IPS-18a (cell line): ENCODE measurements around the gene LMTK2.
A peak's percentile ranks its signal among the peaks of the same experiment; 100 is the strongest.
"Not testable (repeated sequence)": the region's sequence is repeated elsewhere in the genome, so short reads cannot be mapped to it uniquely, and the experiment has no call there.

Experiments used
- H3K27ac ChIP-seq: one replicate; pipeline ENCODE4 v1.5.1; 2013; ENCODE audit warnings: low read length
- H3K27me3 ChIP-seq: one replicate; pipeline ENCODE4 v1.6.1; 2013; ENCODE audit warnings: mild to moderate bottlenecking, low read length; ENCODE audit not compliant: control insufficient read depth, insufficient read depth
- H3K36me3 ChIP-seq: one replicate; pipeline ENCODE4 v1.6.1; 2013; ENCODE audit warnings: low read depth, low read length; ENCODE audit not compliant: control insufficient read depth
- H3K4me1 ChIP-seq: one replicate; pipeline ENCODE4 v1.6.1; 2013; ENCODE audit warnings: low read depth, low read length; ENCODE audit not compliant: control insufficient read depth
- H3K4me3 ChIP-seq: one replicate; pipeline ENCODE4 v1.5.1; 2013; ENCODE audit warnings: low read length
- H3K9ac ChIP-seq: one replicate; pipeline ENCODE4 v1.6.1; 2013; ENCODE audit warnings: mild to moderate bottlenecking, low read length, moderate library complexity
- H3K9me3 ChIP-seq: one replicate; pipeline ENCODE4 v1.6.1; 2013; ENCODE audit warnings: low read depth, low read length; ENCODE audit not compliant: control insufficient read depth

LMTK2 gene

DNA sequence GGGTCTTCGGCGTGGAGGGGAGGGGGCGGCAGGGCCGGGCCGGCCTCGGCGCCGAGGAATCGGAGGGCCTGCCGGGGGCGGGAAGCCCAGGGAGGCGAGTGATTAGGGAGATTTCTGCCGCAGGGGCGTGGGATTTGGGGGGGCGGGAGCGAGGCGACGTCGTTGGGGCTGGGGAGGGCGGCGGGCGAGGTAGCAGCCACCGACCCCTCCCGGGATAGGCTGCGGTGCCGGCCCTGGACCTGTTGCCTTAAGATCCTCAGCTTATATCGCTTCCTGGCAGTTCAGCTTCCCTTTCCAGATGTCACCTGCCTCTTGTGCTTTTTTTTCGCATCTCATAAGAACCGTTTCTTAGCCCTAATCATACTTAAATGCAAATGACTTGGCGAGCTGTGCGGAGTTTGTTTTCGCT, 655 bp downstream of the LMTK2 start:
- Histone ChIP-seq H3K9ac (peak overlapping the region; percentile 63), H3K4me3 (peak overlapping the region; percentile 83), H3K4me1 (peaks cover 28% of the 10 kb centered on the region), H3K27me3 (no peaks in the 10 kb centered on the region), H3K36me3 (no peaks in the 10 kb centered on the region), H3K9me3 (no peaks in the 10 kb centered on the region), H3K27ac (no peak overlapping the region)

DNA sequence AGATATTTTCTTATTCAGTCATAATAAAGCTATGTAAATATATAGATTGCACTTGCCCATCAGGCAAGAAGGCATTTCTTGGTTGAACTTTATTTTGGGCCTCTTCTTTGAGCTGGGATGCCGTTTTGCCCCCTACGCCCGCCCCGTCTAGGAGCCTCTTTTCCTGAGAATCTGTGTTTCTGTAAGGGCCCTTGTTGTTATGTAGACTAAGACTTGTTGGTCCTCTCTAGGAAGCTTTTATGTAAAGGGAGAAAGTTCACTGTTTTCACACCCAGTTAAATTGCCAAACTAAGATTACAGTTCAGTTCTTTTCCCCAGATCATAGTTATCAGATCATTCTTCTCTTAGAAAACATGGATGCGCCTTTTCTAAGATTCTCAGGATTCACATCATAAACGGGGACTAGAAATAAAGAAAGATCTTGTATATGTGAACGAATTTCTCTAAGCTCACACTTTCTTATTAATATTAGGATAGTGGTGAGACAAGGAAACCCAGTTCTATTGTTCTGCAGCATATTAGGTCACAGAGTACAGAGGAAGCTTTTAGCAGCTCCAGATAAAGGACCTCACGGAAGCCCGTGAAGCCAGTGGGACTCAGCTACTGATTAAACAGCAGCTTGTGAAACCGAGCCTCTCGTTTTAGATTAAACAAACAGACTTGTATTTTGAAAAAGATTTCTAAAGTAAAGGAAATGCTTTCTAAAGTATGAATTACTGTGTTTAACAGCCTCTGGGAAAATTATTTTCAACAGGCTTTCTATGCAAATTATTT, 3.8 kb downstream of the LMTK2 start:
- no peaks in the 10 kb centered on the region for H3K36me3 ChIP-seq
- no peaks in the 10 kb centered on the region for H3K27me3 ChIP-seq
- H3K4me1 ChIP-seq: peaks cover 28% of the 10 kb centered on the region
- H3K27ac ChIP-seq: no peak overlapping the region
- peak overlapping the region; percentile 45 for H3K4me3 ChIP-seq
- H3K9me3 ChIP-seq: no peaks in the 10 kb centered on the region
- peak overlapping the region; percentile 13 for H3K9ac ChIP-seq

DNA sequence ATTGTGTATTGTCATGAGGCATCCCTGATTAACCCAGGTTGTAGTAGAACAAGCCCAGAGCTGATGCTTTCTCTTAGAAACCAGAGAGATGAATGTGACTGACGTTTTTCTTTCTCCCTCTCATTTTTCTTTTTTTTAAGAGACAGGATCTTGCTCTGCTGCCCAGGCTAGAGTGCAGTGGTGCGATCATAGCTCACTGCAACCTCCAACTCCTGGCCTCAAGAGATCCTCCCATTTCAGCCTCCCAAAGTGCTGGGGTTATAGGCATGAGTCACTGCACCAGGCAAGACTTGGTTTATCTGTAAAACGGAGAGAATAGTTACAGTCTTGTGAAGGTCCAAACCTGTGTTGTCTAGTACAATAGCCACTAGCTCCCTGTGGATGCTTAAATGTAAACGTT, 5.4 kb downstream of the LMTK2 start:
- H3K27ac ChIP-seq: no peak overlapping the region
- H3K4me3 ChIP-seq: no peak overlapping the region
- no peaks in the 10 kb centered on the region for H3K9me3 ChIP-seq
- no peak overlapping the region for H3K9ac ChIP-seq
- H3K27me3 ChIP-seq: no peaks in the 10 kb centered on the region
- no peaks in the 10 kb centered on the region for H3K36me3 ChIP-seq
- H3K4me1 ChIP-seq: peaks cover 28% of the 10 kb centered on the region

DNA sequence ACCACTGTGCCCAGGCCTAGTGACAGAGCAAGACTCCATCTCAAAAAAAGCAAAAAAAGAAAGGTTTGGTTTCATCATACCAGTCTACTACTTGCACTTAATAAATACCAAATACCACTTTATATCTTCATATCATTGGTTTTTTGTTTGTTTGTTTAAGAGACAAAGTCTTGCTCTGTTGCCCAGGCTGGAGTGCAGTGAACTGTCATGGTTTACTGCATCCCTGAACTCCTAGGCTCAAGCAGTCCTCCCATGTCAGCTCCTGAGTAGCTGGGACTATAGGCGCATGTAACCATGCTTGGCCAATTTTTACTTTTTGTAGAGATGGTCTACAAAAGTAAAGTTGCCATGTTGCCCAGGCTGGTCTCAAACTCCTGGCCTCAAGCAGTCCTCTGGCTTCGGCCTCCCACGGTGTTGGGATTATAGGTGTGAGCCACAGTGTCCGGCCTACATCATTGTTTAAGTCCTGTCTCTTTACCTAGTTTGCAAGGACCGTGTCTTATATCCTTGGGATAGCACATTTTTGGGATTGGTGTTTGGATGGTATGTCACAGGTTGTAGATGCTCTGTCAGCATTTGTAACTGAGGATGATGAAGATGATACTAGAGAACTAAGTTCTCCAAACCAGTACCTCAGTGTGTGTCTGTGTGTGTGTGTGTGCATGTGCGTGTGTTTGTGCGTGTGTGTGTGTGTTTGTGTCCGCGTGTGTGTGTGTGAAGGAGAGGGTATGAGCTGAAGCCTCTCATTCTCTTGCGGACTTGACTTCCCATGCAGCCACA, 9.3 kb downstream of the LMTK2 start:
- peaks cover 8% of the 10 kb centered on the region for H3K4me1 ChIP-seq
- no peaks in the 10 kb centered on the region for H3K27me3 ChIP-seq
- H3K9me3 ChIP-seq: no peaks in the 10 kb centered on the region
- no peak overlapping the region for H3K27ac ChIP-seq
- H3K9ac ChIP-seq: no peak overlapping the region
- no peak overlapping the region for H3K4me3 ChIP-seq
- H3K36me3 ChIP-seq: no peaks in the 10 kb centered on the region

DNA sequence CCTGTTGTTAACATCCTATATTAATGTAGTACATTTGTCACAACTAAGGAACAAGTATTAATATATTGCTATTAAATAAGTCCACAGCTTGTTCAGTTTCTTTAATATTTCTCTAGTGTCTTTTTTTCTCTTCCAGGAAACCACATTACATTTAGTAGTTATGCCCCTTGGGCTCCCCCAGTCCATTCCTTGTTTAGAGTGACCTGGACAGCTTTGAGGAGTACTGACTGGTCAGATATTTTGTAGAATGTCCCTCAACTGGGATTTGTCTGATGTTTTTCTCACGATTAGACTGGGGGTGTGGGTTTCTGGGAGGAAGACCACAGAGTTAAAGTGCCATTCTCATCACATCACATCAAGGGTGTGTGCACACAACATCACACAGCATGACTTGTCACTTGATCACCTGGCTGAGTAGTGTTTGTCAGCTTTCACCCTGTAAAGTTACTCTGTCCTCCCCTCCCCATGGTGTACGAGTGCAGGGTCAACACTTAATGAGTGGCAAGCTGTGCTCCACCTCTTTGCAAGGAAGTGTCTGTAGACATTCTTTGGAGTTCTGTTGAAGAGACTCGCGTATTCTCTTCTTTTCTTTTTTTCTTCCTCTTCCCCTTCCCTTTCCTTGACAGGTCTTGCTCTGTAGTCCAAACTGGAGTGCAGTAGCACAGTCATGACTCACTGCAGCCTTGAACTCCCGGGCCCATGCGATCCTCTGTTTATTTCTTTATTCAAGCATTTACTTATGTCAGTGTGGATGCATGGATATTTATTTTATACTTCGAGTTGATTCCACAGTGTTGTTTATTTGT, 10.2 kb downstream of the LMTK2 start:
- Histone ChIP-seq H3K27me3 (no peaks in the 10 kb centered on the region), H3K4me1 (no peaks in the 10 kb centered on the region), H3K9ac (no peak overlapping the region), H3K27ac (no peak overlapping the region), H3K36me3 (no peaks in the 10 kb centered on the region), H3K9me3 (no peaks in the 10 kb centered on the region), H3K4me3 (no peak overlapping the region)

DNA sequence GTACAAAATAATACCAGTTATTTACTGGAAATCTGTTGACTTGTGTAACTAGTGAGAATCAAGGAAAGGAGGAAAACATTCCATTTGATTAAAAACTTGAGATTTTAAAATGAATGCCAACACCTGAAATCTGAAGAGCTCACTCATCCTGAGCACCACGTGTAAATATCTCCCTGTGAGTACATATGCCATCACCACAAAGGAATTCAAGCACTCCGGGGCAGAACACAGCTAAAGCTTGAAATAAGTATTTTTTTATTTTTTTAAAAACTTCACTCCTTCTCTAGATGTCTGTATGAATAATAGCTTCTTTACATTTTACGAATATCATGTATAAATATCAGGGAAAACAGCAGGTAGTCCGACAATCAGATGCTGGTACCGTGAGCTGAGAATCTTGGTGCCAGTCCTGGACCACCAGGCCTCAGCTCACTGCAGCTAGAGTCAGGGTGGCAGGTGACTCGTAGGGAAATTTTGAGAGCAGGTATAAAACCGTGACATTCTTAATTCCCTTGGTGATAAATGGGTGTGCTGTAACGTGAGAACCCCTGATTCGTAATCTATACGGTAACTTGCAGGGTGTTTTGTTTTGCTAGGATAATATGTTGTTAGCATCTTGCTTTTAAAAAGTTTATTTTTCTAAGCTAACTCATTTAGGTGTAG, 12.7 kb downstream of the LMTK2 start:
- Histone ChIP-seq H3K4me3 (no peak overlapping the region), H3K27me3 (no peaks in the 10 kb centered on the region), H3K36me3 (no peaks in the 10 kb centered on the region), H3K4me1 (no peaks in the 10 kb centered on the region), H3K27ac (no peak overlapping the region), H3K9ac (no peak overlapping the region), H3K9me3 (no peaks in the 10 kb centered on the region)

DNA sequence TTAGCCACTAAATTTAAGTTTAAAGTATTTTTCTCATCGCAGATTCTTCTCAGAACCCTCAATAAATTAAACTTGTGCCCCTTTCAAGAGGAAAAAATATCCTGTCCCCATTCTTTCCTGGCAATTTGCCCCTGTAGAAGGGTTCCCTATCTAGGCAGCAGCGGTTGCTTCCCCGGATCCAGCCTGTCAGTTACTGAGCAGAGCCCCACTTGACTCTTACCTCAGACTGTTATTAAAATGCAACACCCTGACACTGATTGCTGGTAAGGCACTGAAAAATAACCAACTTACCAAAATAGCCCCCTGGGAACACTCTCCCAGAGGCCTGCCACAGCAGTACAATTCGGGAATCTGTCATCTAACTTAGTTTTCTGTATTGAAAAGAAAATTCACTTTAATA, 13.9 kb downstream of the LMTK2 start:
- Histone ChIP-seq H3K4me3 (no peak overlapping the region), H3K9me3 (no peaks in the 10 kb centered on the region), H3K27ac (no peak overlapping the region), H3K27me3 (no peaks in the 10 kb centered on the region), H3K9ac (no peak overlapping the region), H3K4me1 (no peaks in the 10 kb centered on the region), H3K36me3 (no peaks in the 10 kb centered on the region)

DNA sequence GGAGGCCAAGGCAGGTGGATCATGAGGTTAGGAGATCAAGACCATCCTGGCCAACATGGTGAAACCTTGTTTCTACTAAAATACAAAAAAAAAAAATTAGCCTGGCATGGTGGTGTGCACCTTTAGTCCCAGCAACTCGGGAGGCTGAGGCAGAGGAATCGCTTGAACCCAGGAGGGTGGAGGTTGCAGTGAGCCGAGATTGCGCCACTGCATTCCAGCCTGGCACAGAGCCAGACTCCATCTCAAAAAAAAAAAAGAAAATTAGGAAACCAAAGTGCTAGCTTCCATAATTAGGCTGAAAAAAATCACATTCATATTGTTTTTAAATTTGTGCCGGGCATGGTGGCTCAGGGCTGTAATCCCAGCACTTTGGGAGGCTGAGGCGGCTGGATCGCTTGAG, 14.7 kb downstream of the LMTK2 start:
- H3K4me3 ChIP-seq, H3K27ac ChIP-seq, H3K27me3 ChIP-seq, H3K36me3 ChIP-seq, H3K4me1 ChIP-seq, H3K9me3 ChIP-seq, H3K9ac ChIP-seq: not testable (repeated sequence)

DNA sequence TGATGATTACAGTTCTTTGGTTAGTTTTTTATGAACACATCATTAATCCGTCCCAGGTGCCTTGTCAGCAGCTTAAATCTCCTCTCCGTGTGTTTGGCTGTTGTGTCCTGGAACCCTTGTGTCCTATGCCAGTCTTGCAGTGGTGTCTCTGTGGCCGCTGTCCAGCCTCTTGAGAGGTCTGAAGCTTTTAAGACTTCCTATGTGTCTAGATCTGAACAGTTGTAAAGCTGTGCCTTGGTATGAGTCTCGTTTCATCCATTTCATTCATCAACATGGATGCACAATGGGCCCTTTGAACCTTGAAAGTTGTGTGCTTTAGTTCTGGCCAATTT, 16.7 kb downstream of the LMTK2 start:
- H3K9ac ChIP-seq: no peak overlapping the region
- no peak overlapping the region for H3K4me3 ChIP-seq
- no peaks in the 10 kb centered on the region for H3K4me1 ChIP-seq
- H3K36me3 ChIP-seq: no peaks in the 10 kb centered on the region
- H3K9me3 ChIP-seq: no peaks in the 10 kb centered on the region
- no peaks in the 10 kb centered on the region for H3K27me3 ChIP-seq
- no peak overlapping the region for H3K27ac ChIP-seq

DNA sequence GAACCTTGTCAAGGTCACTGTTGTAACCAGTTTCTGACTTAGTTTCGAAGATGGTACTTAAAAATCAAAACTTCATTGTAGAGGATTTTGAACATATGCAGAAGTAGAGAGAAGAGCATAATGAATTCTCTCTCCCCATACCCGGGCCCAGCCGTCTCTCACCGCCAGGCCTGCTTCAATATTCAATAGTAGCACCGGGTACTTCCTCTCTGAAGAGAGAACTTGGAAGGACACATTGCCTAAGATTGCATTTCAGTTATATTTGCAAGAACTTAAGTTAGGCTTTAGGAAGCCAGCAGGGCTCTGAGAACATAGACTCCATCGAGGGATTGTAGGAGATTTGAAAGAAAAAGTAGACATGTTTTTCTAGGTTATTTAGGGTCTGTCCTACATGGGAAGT, 19.1 kb downstream of the LMTK2 start:
- Histone ChIP-seq H3K4me3 (no peak overlapping the region), H3K27me3 (no peaks in the 10 kb centered on the region), H3K9ac (no peak overlapping the region), H3K27ac (no peak overlapping the region), H3K4me1 (no peaks in the 10 kb centered on the region), H3K36me3 (no peaks in the 10 kb centered on the region), H3K9me3 (no peaks in the 10 kb centered on the region)
